NT2/D1 (cell line): ENCODE measurements around the gene CAMTA2.

ENCODE experiments used
- SUZ12 ChIP-seq: IDR thresholded peaks from 2 replicates; pipeline ENCODE4 v1.6.1; 2011; ENCODE audit not compliant: insufficient read length, insufficient read depth; ENCODE audit errors: extremely low read depth
- YY1 ChIP-seq: IDR thresholded peaks from 2 replicates; pipeline ENCODE4 v1.6.1; 2011; ENCODE audit not compliant: insufficient read length, insufficient read depth
- ZNF274 ChIP-seq: IDR thresholded peaks from 2 replicates; pipeline ENCODE4 v1.6.1; 2011; ENCODE audit warnings: mild to moderate bottlenecking, low read depth, low read length

GRCh38 chr17:5023588-5024147 is 36.2 kb upstream of the CAMTA2 start:
- TF ChIP-seq SUZ12 (no peak), YY1 (no peak), ZNF274 (no peak)
